A673 (cell line): ENCODE data around the gene MMP24OS.

Experiments used
- CTCF ChIP-seq: fragments of 300-800, 200-600 bp; sonication (generic); conservative IDR thresholded peaks from 2 replicates; pipeline ENCODE4 v1.5.1; 2017; ENCODE audit warnings: low read depth, mild to moderate bottlenecking, antibody characterized with exemption, low read length, moderate library complexity, mixed read lengths
- EZH2 ChIP-seq: fragments of 200-600 bp; sonication (generic); IDR thresholded peaks from 2 replicates; pipeline ENCODE4 v1.6.1; 2017; ENCODE audit warnings: borderline replicate concordance, low read depth, mild to moderate bottlenecking, mixed read lengths, antibody characterized with exemption, low read length; ENCODE audit not compliant: poor library complexity, severe bottlenecking

DNA sequence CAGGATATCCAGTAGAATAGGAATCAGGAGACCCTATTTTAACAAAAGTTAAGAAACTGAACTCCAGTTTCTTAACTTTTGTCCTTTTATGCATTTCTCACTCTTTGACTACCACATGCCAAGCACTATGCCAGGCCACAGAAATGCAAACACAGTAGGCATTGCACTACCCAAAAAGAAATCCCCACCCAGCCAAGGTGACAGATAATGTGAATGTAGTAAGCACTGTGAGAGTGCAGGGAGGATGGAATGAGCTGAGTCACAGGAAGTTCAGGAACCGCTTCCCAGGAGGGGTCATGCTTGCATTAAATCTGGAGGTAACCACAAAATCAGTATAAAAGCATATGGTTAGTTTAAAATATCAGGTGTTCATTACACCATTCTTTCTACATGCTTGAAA is 34.4 kb upstream of the MMP24OS start:
- TF ChIP-seq CTCF (no peak), EZH2 (no peak)
